ENCODE results near the gene UCP1. TPM values are rescaled to one million over a fixed set of nuclear protein-coding genes. Genes with fewer than 3 reads are reported as not detected.

The UCP1 gene
- total RNA-seq, 1 donor from 2014 or later: not detected

DNA sequence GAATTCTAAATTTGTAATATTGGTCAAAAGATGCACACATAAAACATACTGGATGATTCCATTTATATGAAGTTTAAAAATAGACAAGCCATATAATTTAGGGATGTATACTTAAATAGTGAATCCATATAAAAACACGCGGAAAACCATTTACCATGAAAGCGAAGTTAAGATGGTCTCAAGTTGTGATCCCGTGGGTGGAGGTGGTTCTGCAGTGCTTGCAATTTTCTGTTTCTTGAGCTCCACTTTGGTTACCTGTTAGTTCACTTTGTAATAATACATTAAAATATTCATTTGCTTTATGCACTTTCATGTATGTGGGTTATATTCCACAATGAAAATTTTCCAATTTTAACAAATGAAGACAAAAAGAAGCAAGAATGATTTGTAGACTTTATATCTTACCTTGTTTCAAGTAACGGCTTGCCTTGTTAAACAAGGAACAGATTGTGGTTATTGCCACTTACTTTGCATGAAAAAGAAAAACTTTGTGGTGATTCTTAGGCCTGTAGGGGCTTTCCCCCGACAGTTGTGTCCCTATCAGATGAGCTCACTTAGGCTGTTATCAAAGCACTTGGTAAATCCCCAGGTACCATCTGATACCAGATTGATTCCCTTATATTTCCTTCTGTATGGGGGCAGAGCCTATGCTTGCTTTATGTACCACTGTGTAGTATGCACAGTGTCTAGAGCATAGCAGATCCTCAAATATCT, 12.2 kb downstream of the UCP1 start:
- Histone ChIP-seq H3K4me3 (no peak overlapping the region), H3K4me1 (no peaks in the 10 kb centered on the region), H3K27me3 (no peaks in the 10 kb centered on the region), H3K27ac (no peak overlapping the region), H3K36me3 (no peaks in the 10 kb centered on the region), H3K9me3 (no peaks in the 10 kb centered on the region)
- no peak for DNase-seq (ENCODE audit: extremely low spot score in 2 of 2)
- TF ChIP-seq, protein P1, sequence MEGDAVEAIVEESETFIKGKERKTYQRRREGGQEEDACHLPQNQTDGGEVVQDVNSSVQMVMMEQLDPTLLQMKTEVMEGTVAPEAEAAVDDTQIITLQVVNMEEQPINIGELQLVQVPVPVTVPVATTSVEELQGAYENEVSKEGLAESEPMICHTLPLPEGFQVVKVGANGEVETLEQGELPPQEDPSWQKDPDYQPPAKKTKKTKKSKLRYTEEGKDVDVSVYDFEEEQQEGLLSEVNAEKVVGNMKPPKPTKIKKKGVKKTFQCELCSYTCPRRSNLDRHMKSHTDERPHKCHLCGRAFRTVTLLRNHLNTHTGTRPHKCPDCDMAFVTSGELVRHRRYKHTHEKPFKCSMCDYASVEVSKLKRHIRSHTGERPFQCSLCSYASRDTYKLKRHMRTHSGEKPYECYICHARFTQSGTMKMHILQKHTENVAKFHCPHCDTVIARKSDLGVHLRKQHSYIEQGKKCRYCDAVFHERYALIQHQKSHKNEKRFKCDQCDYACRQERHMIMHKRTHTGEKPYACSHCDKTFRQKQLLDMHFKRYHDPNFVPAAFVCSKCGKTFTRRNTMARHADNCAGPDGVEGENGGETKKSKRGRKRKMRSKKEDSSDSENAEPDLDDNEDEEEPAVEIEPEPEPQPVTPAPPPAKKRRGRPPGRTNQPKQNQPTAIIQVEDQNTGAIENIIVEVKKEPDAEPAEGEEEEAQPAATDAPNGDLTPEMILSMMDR (IDR thresholded peaks at IDR 0.05): no peak
- TF ChIP-seq POLR2AphosphoS5 (IDR thresholded peaks at IDR 0.05; ENCODE audit: insufficient read depth in 1 of 2, low read depth in 1 of 2) (no peak), POLR2A (IDR thresholded peaks at IDR 0.05) (no peak)
- intact Hi-C loops (cut with DNase I): no loop called here

DNA sequence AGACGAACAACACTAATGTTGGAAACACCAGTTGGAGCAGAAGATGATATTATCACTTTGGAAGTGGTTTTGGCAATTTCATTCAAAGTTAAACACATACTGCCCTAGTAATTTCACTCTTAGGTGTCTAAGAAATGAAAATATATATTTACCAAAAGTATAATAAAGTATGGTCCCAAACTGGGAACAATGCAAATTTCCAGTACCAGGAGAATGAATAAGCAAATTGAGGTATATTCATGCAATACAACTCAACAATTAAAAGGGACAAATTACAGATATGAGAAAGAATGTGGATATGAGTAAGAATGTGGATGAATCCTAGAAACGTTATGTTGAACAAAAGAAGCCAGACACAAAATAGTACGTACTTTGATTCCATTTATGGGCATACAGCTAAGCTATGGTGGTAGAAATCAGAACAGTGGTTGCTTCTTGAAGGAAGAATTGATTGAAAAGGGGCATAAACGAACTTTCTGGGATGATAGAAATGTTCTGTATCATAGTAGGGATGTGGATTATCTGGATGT, 34.7 kb downstream of the UCP1 start:
- Histone ChIP-seq H3K4me3 (no peak overlapping the region), H3K36me3 (peaks cover 0 to 10% of the 10 kb centered on the region in 2 donors), H3K27me3 (no peaks in the 10 kb centered on the region), H3K4me1 (no peaks in the 10 kb centered on the region), H3K27ac (no peak overlapping the region), H3K9me3 (no peaks in the 10 kb centered on the region)
- DNase-seq (ENCODE audit: extremely low spot score in 2 of 2): no peak
- TF ChIP-seq, protein P1 (IDR thresholded peaks at IDR 0.05): no peak
- no peak for TF ChIP-seq POLR2A (IDR thresholded peaks at IDR 0.05)
- TF ChIP-seq POLR2AphosphoS5 (IDR thresholded peaks at IDR 0.05; ENCODE audit: insufficient read depth in 1 of 2, low read depth in 1 of 2): no peak
- intact Hi-C loops (cut with DNase I): no loop called here

DNA sequence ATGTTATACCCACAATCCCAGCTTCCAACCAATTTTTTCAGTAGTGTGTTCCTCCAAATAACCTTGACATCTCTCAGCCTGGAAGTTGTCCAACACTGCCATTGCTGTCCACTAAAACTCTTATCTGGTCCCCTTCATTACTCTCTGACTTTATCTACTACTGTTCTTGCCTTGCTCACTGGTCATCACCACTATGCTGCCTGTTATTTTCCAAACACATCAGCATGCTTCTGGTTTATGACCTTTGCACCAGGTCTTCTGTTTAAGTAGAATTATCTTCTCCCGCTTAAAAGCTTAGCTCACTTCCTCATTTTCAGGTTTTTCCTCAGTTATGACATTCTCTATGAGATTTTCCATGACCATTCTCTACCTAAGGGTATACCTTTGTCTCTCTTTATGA, 39.3 kb downstream of the UCP1 start:
- intact Hi-C loops (cut with DNase I): loop anchor here (10.0 kb wide), 1 partner anchor 155 kb away; the partner anchor contains the start of gene SCOC
- no peak for TF ChIP-seq POLR2AphosphoS5 (IDR thresholded peaks at IDR 0.05; ENCODE audit: insufficient read depth in 1 of 2, low read depth in 1 of 2)
- TF ChIP-seq, protein P1 (IDR thresholded peaks at IDR 0.05): no peak
- TF ChIP-seq POLR2A (IDR thresholded peaks at IDR 0.05): no peak
- Histone ChIP-seq H3K27ac (no peak overlapping the region), H3K36me3 (peaks cover 0 to 6% of the 10 kb centered on the region in 2 donors), H3K27me3 (no peaks in the 10 kb centered on the region), H3K4me1 (peaks cover 11% of the 10 kb centered on the region), H3K9me3 (no peaks in the 10 kb centered on the region), H3K4me3 (no peak overlapping the region)
- DNase-seq (ENCODE audit: extremely low spot score in 2 of 2): no peak

DNA sequence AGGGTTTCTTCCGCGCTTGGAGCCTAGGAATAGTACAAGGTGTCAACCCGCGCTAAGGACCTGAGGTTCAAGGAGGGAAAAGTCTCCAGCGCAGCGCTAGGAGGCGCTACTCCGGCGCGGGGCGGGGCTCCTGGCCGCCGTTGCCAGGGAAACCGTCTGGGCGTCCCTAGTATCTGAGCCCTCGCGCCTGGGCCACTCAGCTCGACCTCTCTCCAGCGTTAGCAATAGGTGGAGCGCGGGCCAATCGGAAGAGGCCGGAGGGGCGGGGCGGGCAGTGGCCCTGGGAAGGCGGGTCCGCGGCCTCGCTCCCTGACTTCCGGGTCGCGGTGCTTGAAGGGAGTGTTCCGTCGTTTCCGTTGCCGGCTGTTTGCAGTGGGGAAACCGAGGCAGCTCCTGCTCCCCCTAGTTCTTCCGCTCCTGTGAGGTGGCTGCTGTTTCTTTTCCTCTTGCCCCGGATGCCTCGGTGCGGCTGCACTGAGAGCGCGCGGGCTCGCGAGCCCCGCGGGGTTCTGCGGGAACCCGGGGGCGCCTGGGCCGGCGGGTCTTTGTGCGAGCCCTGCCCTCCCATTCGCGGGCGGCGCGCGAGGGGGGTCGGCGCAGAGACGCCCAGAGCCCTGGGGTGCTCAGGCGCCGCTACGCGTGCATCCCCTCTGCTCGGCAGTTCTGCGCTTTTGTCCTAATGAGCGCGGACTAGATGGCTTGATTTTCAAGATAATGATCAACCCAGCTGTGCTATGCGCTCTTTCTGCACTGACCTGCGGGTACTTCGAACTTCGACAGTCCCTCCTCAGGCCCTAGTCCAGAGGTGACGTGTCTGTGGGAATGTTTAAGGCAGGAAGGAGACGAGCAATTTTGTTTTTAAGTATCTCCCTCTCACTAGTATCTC, 44.7 kb downstream of the UCP1 start, which contains the start of gene ELMOD2:
TSS of gene ELMOD2 (plus strand) at position 312 of the 886 bp plus-strand sequence. CDS start 1,261 bp downstream, outside the sequence.
- TF ChIP-seq POLR2AphosphoS5 (IDR thresholded peaks at IDR 0.05; ENCODE audit: insufficient read depth in 1 of 2, low read depth in 1 of 2) (peak; percentile 80 to 86), POLR2A (IDR thresholded peaks at IDR 0.05) (peak in 1 of 2 donors; percentile 4)
- TF ChIP-seq, protein P1 (IDR thresholded peaks at IDR 0.05): peak; percentile 68 to 87 (median 79)
- peaks cover 20% of the 10 kb centered on the region for H3K4me1 ChIP-seq
- H3K27me3 ChIP-seq: no peaks in the 10 kb centered on the region
- H3K36me3 ChIP-seq: peaks cover 0 to 6% of the 10 kb centered on the region in 2 donors
- intact Hi-C loops (cut with DNase I): loop anchor here (10.0 kb wide), 1 partner anchor 149 kb away; the partner anchor contains the start of gene SCOC
- DNase-seq (ENCODE audit: extremely low spot score in 2 of 2): peak; percentile 98 to 99
- no peaks in the 10 kb centered on the region for H3K9me3 ChIP-seq
- H3K4me3 ChIP-seq: peak within 1 kb of the TSS; percentile 92 to 96
- H3K27ac ChIP-seq: peak within 1 kb of the TSS; percentile 76
